Endothelial cell of umbilical vein (primary cell): Measurements from ENCODE around the gene ATOH7. TPM values are rescaled to one million over a fixed set of nuclear protein-coding genes. Genes with fewer than 3 reads are reported as not detected.

Experiments used
- BruUV-seq: library from RNA; stranded (reverse); fragments of 400-500 nt; replicated peaks from 2 replicates; lab custom pipeline; 2021; lab: Mats Ljungman, UMichigan
- CTCF ChIA-PET: fragments of 300-600, 350-600 bp; sonication (Branson Sonifier 250); formaldehyde crosslinking; loops from one replicate; lab custom pipeline; 2021; ENCODE audit warnings: antibody characterized with exemption, inconsistent platforms; lab: Charles Lee
- POLR2A ChIA-PET: fragments of 300-600, 350-600 bp; sonication (Branson Sonifier 250); formaldehyde crosslinking; loops from one replicate; lab custom pipeline; 2021; ENCODE audit warnings: antibody characterized with exemption, inconsistent platforms; lab: Charles Lee
- DNase-seq: peaks from one replicate; pipeline ENCODE4 v3.0.0-alpha.2; 2011; ENCODE audit warnings: low read depth, low spot score
- FAIRE-seq: peaks from 2 replicates; lab custom pipeline; 2011; peaks lifted over from hg19 to GRCh38; lab: Jason Lieb, UNC
- H2AFZ ChIP-seq: 2 replicates; pipeline ENCODE4 v1.6.0; 2012; ENCODE audit warnings: low read depth, low read length, control low read depth, inconsistent platforms
- H3K27ac ChIP-seq: 2 replicates; pipeline ENCODE4 v1.5.1; 2011; ENCODE audit warnings: low read depth, mild to moderate bottlenecking, control low read depth, low read length, moderate library complexity; ENCODE audit not compliant: insufficient read depth
- H3K27me3 ChIP-seq, 2 experiments: 2 replicates each; pipeline versions ENCODE4 v1.6.0 to v1.6.1; 2011; ENCODE audit warnings: low read length in 2 of 2, mixed read lengths in 1 of 2; ENCODE audit not compliant: control insufficient read depth in 2 of 2, insufficient read depth in 2 of 2
- H3K36me3 ChIP-seq, 2 experiments: 2 replicates in 1 of 2; 3 replicates in 1 of 2; pipeline ENCODE4 v1.5.1; 2011; ENCODE audit warnings: low read length in 2 of 2, mild to moderate bottlenecking in 1 of 2, moderate library complexity in 1 of 2; ENCODE audit not compliant: control insufficient read depth in 2 of 2, insufficient read depth in 2 of 2; ENCODE audit errors: extremely low read depth in 1 of 2
- H3K4me1 ChIP-seq: 3 replicates; pipeline ENCODE4 v1.5.1; 2011; ENCODE audit warnings: mild to moderate bottlenecking, low read length; ENCODE audit not compliant: control insufficient read depth, insufficient read depth; ENCODE audit errors: extremely low read depth
- H3K4me2 ChIP-seq: 2 replicates; pipeline ENCODE4 v1.6.1; 2011; ENCODE audit warnings: low read length, control low read depth, mixed read lengths; ENCODE audit not compliant: insufficient read depth
- H3K4me3 ChIP-seq, 3 experiments: fragments of 200-600 bp in 1 of 3; sonication (generic), shearing (Covaris generic) in 1 of 3; replicated peaks in 1 of 3; 2 replicates each; pipeline ENCODE4 v1.5.1; 2011 to 2016; ENCODE audit warnings: control low read depth in 3 of 3, low read length in 3 of 3, mild to moderate bottlenecking in 2 of 3, inconsistent platforms in 1 of 3, low read depth in 1 of 3, moderate library complexity in 1 of 3; ENCODE audit not compliant: insufficient read depth in 1 of 3
- H3K79me2 ChIP-seq: 2 replicates; pipeline ENCODE4 v1.6.0; 2012; ENCODE audit warnings: low read length, inconsistent platforms; ENCODE audit not compliant: control insufficient read depth, insufficient read depth
- H3K9ac ChIP-seq: replicated peaks from 2 replicates; pipeline ENCODE3; 2011; ENCODE audit warnings: low read length, control low read depth; ENCODE audit not compliant: insufficient read depth; ENCODE audit errors: extremely low read depth
- H3K9me1 ChIP-seq: replicated peaks from 3 replicates; pipeline ENCODE4 v1.6.0; 2011; ENCODE audit warnings: mild to moderate bottlenecking, low read length; ENCODE audit not compliant: control insufficient read depth, insufficient read depth; ENCODE audit errors: extremely low read depth
- H3K9me3 ChIP-seq: replicated peaks from 2 replicates; pipeline ENCODE4 v1.5.1; 2012; ENCODE audit warnings: low read length, inconsistent platforms; ENCODE audit not compliant: control insufficient read depth, insufficient read depth
- H4K20me1 ChIP-seq: replicated peaks from 2 replicates; pipeline ENCODE3; 2011; ENCODE audit warnings: mild to moderate bottlenecking, low read length; ENCODE audit not compliant: control insufficient read depth, insufficient read depth; ENCODE audit errors: extremely low read depth
- EZH2 ChIP-seq: IDR thresholded peaks from 2 replicates; pipeline ENCODE4 v1.6.1; 2012; ENCODE audit warnings: borderline replicate concordance, low read depth, mild to moderate bottlenecking, moderate library complexity, low read length, inconsistent platforms; ENCODE audit not compliant: severe bottlenecking
- FOS ChIP-seq: IDR thresholded peaks from 2 replicates; pipeline ENCODE4 v1.6.1; 2011; ENCODE audit warnings: mild to moderate bottlenecking, low read length, moderate library complexity, borderline replicate concordance; ENCODE audit not compliant: insufficient read depth
- GATA2 ChIP-seq: IDR thresholded peaks from 2 replicates; pipeline ENCODE4 v1.7.0; 2011; ENCODE audit warnings: low read depth, mild to moderate bottlenecking, moderate library complexity, mixed read lengths, low read length; ENCODE audit not compliant: insufficient read length, insufficient read depth
- JUN ChIP-seq: IDR thresholded peaks from 2 replicates; pipeline ENCODE4 v1.6.1; 2011; ENCODE audit warnings: borderline replicate concordance, low read depth; ENCODE audit not compliant: insufficient read length, insufficient read depth
- MYC ChIP-seq: IDR thresholded peaks from one replicate; pipeline ENCODE4 v1.6.1; 2011; ENCODE audit warnings: mild to moderate bottlenecking, low read depth, low read length
- POLR2A ChIP-seq: IDR thresholded peaks from 2 replicates; pipeline ENCODE4 v1.6.1; 2012; ENCODE audit warnings: low read depth, mild to moderate bottlenecking, control low read depth, low read length
- POLR2AphosphoS5 ChIP-seq: IDR thresholded peaks from 2 replicates; pipeline ENCODE4 v1.6.1; 2012; ENCODE audit warnings: low read depth, mild to moderate bottlenecking, control low read depth, low read length, moderate library complexity; ENCODE audit not compliant: insufficient read depth
- dilution Hi-C: fragments of 300-500 bp; cut with MboI; formaldehyde crosslinking; loops from one replicate; pipeline ENCODE4 v1.15.0; 2019; ENCODE audit warnings: low sequenced_read_pairs; ENCODE audit not compliant: extremely low pct_ligation_motif_present
- intact Hi-C: fragments of 100-400 bp; cut with micrococcal nuclease; formaldehyde crosslinking; loops from one replicate; pipeline ENCODE4 v1.10.0; 2022
- polyA plus RNA-seq, 4 experiments: library from polyadenylated mRNA; depleted of rRNA in 3 of 4; stranded (reverse) in 3 of 4; unstranded in 1 of 4; fragments of >200 nt; gene quantifications; 2 replicates each; pipeline versions ENCODE4 v1.2.1 to v1.2.3, GENCODE V29; 2011 to 2012; ENCODE audit warnings: missing spikeins in 1 of 4
- total RNA-seq: library from RNA; stranded (reverse); gene quantifications from 2 replicates; pipeline ENCODE4 v1.2.3, GENCODE V29; 2021
- TF ChIP-seq, protein P1 (sequence below): IDR thresholded peaks from 2 replicates; pipeline ENCODE4 v1.6.1; 2011; ENCODE audit not compliant: insufficient read depth, insufficient read length
- TF ChIP-seq, protein P2 (sequence below), 2 donors: IDR thresholded peaks; 1 replicate in 1 of 2; 2 replicates in 1 of 2; pipeline ENCODE4 v1.5.1; 2011; ENCODE audit warnings: low read length in 2 of 2, mild to moderate bottlenecking in 2 of 2, moderate library complexity in 2 of 2, control low read depth in 1 of 2, inconsistent platforms in 1 of 2, low read depth in 1 of 2; ENCODE audit not compliant: insufficient read depth in 1 of 2; ENCODE audit errors: extremely low read depth in 1 of 2

ATOH7 gene
- total and polyA plus RNA-seq, 2 donors (not counting 3 experiments of a cell fraction or from before 2014, with no cell fraction given), result not detected

DNA sequence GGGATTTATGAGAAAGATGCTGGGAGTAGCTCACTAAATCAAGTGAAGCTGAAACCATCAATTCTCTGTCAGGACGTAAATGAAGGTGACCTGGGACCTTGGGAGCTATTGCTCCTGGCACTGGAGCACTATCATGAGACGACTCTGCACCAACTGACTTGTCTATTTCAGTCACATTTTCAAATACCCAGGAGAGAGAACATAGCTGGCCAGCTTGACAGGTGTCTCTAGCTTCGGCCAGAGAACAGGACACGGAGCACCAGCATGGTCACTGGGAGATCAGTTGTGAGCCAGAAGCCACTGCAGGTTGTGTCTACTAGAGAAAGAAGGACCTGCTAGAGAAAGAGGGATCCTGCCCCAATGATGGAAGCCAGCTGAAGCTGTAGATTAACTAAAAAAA is 17.4 kb upstream of the ATOH7 start:
- Histone ChIP-seq H4K20me1 (no peaks in the 10 kb centered on the region), H3K4me3 (no peak overlapping the region), H3K79me2 (no peaks in the 10 kb centered on the region), H3K27ac (no peak overlapping the region), H3K4me2 (no peak overlapping the region), H2AFZ (no peak overlapping the region), H3K9me3 (no peaks in the 10 kb centered on the region), H3K27me3 (peaks cover 4 to 9% of the 10 kb centered on the region in 2 experiments), H3K9ac (no peak overlapping the region), H3K9me1 (no peaks in the 10 kb centered on the region), H3K4me1 (no peaks in the 10 kb centered on the region), H3K36me3 (no peaks in the 10 kb centered on the region)
- TF ChIP-seq POLR2A (no peak), MYC (no peak), EZH2 (no peak), FOS (no peak), GATA2 (no peak), POLR2AphosphoS5 (no peak), JUN (no peak)
- TF ChIP-seq, protein P1, sequence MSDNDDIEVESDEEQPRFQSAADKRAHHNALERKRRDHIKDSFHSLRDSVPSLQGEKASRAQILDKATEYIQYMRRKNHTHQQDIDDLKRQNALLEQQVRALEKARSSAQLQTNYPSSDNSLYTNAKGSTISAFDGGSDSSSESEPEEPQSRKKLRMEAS, result no peak
- TF ChIP-seq, protein P2, sequence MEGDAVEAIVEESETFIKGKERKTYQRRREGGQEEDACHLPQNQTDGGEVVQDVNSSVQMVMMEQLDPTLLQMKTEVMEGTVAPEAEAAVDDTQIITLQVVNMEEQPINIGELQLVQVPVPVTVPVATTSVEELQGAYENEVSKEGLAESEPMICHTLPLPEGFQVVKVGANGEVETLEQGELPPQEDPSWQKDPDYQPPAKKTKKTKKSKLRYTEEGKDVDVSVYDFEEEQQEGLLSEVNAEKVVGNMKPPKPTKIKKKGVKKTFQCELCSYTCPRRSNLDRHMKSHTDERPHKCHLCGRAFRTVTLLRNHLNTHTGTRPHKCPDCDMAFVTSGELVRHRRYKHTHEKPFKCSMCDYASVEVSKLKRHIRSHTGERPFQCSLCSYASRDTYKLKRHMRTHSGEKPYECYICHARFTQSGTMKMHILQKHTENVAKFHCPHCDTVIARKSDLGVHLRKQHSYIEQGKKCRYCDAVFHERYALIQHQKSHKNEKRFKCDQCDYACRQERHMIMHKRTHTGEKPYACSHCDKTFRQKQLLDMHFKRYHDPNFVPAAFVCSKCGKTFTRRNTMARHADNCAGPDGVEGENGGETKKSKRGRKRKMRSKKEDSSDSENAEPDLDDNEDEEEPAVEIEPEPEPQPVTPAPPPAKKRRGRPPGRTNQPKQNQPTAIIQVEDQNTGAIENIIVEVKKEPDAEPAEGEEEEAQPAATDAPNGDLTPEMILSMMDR (IDR thresholded peaks at IDR 0.05; ENCODE audit: extremely low read depth in 1 of 2, insufficient read depth in 1 of 2, low read depth in 1 of 2, low read length in 2 of 2), result no peak
- CTCF ChIA-PET, result interaction anchor here (0.9 to 2.3 kb wide), 3 partner anchors 29 to 52 kb away, joined by 4 to 7 read pairs (median 5); no protein-coding TSS in a partner anchor
- dilution Hi-C loops, result no loop called here
- DNase-seq, result no peak
- no TSS peak for BruUV-seq
- POLR2A ChIA-PET, result no interaction called here
- no peak for FAIRE-seq
- intact Hi-C loops, result no loop called here
